Measurements from ENCODE around the gene CAMTA1. TPM values are rescaled to one million over a fixed set of nuclear protein-coding genes. Genes with fewer than 3 reads are reported as not detected.

Gene CAMTA1
- polyA plus RNA-seq, 1 experiment = 64.9 TPM

- H3K9me3 ChIP-seq (ENCODE audit: control insufficient read depth, insufficient read depth, low read length) = no peaks in the 10 kb centered on the region; the same call in 1 of the 2 replicates
- H3K4me3 ChIP-seq (ENCODE audit: low read depth, low read length) = no peak overlapping the region
- no peak for DNase-seq (ENCODE audit: low read depth, low spot score)
- POLR2A ChIA-PET = no interaction called here
- TF ChIP-seq CTCF (IDR thresholded peaks at IDR 0.05; ENCODE audit: low read depth, low read length) = no peak
- CTCF ChIA-PET = no interaction called here
- H3K27me3 ChIP-seq (ENCODE audit: control insufficient read depth, insufficient read depth, low read length) = peaks cover 10% of the 10 kb centered on the region
- no peak overlapping the region for H3K27ac ChIP-seq (ENCODE audit: low read depth, low read length)
Measured at GRCh38 chr1:6986281-6986680, 201.0 kb downstream of the CAMTA1 start.

GRCh38 chr1:6987940-6988339 is 202.7 kb downstream of the CAMTA1 start:
- TF ChIP-seq CTCF (IDR thresholded peaks at IDR 0.05; ENCODE audit: low read depth, low read length) = peak; percentile 4; the same call in 1 of the 2 replicates
- ChIA-PET CTCF (interaction anchor here (0.5 kb wide), 1 partner anchor 46 kb away, joined by 7 read pairs; no protein-coding TSS in a partner anchor), POLR2A (no interaction called here)
- DNase-seq (ENCODE audit: low read depth, low spot score) = no peak
- Histone ChIP-seq H3K27ac (ENCODE audit: low read depth, low read length) (no peak overlapping the region), H3K9me3 (ENCODE audit: control insufficient read depth, insufficient read depth, low read length) (no peaks in the 10 kb centered on the region; the same call in none of the 2 replicates), H3K27me3 (ENCODE audit: control insufficient read depth, insufficient read depth, low read length) (peaks cover 10% of the 10 kb centered on the region), H3K4me3 (ENCODE audit: low read depth, low read length) (no peak overlapping the region)

- ChIA-PET POLR2A (no interaction called here), CTCF (no interaction called here)
- Histone ChIP-seq H3K9me3 (ENCODE audit: control insufficient read depth, insufficient read depth, low read length) (no peaks in the 10 kb centered on the region; the same call in none of the 2 replicates), H3K27ac (ENCODE audit: low read depth, low read length) (no peak overlapping the region), H3K27me3 (ENCODE audit: control insufficient read depth, insufficient read depth, low read length) (peaks cover 15% of the 10 kb centered on the region), H3K4me3 (ENCODE audit: low read depth, low read length) (no peak overlapping the region)
- DNase-seq (ENCODE audit: low read depth, low spot score) = no peak
- TF ChIP-seq CTCF (IDR thresholded peaks at IDR 0.05; ENCODE audit: low read depth, low read length) = no peak
Measured at GRCh38 chr1:6988796-6989195, 203.5 kb downstream of the CAMTA1 start.

- TF ChIP-seq CTCF (IDR thresholded peaks at IDR 0.05; ENCODE audit: low read depth, low read length) = no peak
- ChIA-PET POLR2A (no interaction called here), CTCF (no interaction called here)
- H3K4me3 ChIP-seq (ENCODE audit: low read depth, low read length) = no peak overlapping the region
- DNase-seq (ENCODE audit: low read depth, low spot score) = no peak
- no peak overlapping the region for H3K27ac ChIP-seq (ENCODE audit: low read depth, low read length)
- H3K27me3 ChIP-seq (ENCODE audit: control insufficient read depth, insufficient read depth, low read length) = peaks cover 15% of the 10 kb centered on the region
- no peaks in the 10 kb centered on the region; the same call in none of the 2 replicates for H3K9me3 ChIP-seq (ENCODE audit: control insufficient read depth, insufficient read depth, low read length)
Measured at GRCh38 chr1:6989212-6990159, 204.2 kb downstream of the CAMTA1 start.

- peaks cover 16% of the 10 kb centered on the region for H3K27me3 ChIP-seq (ENCODE audit: control insufficient read depth, insufficient read depth, low read length)
- no peak overlapping the region for H3K27ac ChIP-seq (ENCODE audit: low read depth, low read length)
- ChIA-PET CTCF (interaction anchor here (1.3 kb wide), 1 partner anchor 79 kb away, joined by 4 read pairs; no protein-coding TSS in a partner anchor), POLR2A (no interaction called here)
- peak; percentile 8 for DNase-seq (ENCODE audit: low read depth, low spot score)
- no peak overlapping the region for H3K4me3 ChIP-seq (ENCODE audit: low read depth, low read length)
- H3K9me3 ChIP-seq (ENCODE audit: control insufficient read depth, insufficient read depth, low read length) = no peaks in the 10 kb centered on the region; the same call in none of the 2 replicates
- TF ChIP-seq CTCF (IDR thresholded peaks at IDR 0.05; ENCODE audit: low read depth, low read length) = no peak
Measured at GRCh38 chr1:6991266-6991665, 206.0 kb downstream of the CAMTA1 start.
